ENCODE results near the gene SDK1.

SDK1 gene

DNA sequence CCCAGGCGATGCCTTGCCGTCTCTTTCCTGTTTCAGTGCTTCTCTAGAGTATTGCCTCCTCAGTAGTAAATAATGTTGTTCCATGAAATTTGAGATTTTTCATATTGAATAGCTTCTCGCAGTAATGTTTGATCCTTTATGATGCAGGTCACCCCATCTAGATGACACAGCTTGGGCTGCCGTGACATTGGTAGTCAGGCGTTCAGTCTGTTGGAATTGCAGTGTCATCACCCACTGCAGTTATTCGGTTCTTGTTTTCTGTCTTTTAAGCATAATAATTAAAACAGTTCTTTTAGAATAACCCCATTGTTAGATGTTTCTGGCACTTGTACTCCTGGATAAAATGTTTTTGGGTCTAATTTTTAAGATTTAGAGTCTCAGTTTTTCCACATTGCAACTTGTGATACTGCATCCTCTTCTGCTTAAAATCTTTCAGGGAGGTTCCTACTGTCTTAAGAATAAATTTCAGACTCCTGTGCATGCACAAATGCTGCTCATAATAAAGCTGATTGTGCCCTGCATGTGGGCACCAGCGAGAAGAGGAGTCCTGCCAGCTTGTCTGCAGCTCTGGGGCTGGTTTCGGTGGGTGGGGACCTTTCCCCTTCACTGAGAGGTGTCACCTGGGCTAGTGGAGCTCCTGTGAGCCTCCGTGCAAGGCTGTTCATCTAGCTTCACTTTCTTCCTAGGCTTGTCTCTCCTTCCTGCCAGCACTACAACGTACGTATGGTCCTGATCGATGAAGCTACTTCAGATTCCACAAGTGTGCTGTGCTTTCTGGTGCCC, 44.8 kb downstream of the SDK1 start:
- Histone ChIP-seq H3K9me3 (ENCODE audit: control insufficient read depth, low read length) (no peaks in the 10 kb centered on the region), H2AFZ (no peak overlapping the region), H3K36me3 (ENCODE audit: control insufficient read depth, insufficient read depth, low read length) (no peaks in the 10 kb centered on the region), H3K4me3 (ENCODE audit: low read depth, low read length) (no peak overlapping the region), H3K4me2 (ENCODE audit: low read length) (no peak overlapping the region), H3K27ac (no peak overlapping the region), H3K27me3 (ENCODE audit: control insufficient read depth, insufficient read depth, low read length) (no peaks in the 10 kb centered on the region), H3K79me2 (no peaks in the 10 kb centered on the region), H3K9ac (no peak overlapping the region), H3K4me1 (no peaks in the 10 kb centered on the region)
- TF ChIP-seq, protein P1, sequence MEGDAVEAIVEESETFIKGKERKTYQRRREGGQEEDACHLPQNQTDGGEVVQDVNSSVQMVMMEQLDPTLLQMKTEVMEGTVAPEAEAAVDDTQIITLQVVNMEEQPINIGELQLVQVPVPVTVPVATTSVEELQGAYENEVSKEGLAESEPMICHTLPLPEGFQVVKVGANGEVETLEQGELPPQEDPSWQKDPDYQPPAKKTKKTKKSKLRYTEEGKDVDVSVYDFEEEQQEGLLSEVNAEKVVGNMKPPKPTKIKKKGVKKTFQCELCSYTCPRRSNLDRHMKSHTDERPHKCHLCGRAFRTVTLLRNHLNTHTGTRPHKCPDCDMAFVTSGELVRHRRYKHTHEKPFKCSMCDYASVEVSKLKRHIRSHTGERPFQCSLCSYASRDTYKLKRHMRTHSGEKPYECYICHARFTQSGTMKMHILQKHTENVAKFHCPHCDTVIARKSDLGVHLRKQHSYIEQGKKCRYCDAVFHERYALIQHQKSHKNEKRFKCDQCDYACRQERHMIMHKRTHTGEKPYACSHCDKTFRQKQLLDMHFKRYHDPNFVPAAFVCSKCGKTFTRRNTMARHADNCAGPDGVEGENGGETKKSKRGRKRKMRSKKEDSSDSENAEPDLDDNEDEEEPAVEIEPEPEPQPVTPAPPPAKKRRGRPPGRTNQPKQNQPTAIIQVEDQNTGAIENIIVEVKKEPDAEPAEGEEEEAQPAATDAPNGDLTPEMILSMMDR (IDR thresholded peaks at IDR 0.05) = no peak

DNA sequence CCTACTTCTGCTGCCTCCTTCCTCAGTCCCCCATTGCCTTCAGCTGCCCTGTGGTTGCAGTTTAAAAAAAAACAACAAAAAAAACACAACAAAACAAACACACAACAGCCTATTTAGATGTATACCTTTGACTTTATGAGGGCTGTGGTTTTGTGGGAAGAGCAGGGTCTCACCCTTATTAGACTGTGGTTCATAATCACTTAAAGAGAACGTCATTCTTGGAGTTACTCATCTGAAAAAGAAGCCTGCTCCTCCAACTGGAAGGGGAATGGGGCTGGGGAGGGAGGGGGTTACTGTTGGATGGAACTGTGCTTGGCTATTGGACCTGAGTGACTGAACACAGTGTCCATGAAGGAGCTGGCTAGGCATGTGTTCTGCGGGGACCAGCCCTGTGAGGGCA, 48.1 kb downstream of the SDK1 start:
- Histone ChIP-seq H3K27ac (no peak overlapping the region), H3K9me3 (ENCODE audit: control insufficient read depth, low read length) (no peaks in the 10 kb centered on the region), H3K4me3 (ENCODE audit: low read depth, low read length) (no peak overlapping the region), H3K79me2 (no peaks in the 10 kb centered on the region), H3K27me3 (ENCODE audit: control insufficient read depth, insufficient read depth, low read length) (no peaks in the 10 kb centered on the region), H3K9ac (no peak overlapping the region), H3K4me2 (ENCODE audit: low read length) (no peak overlapping the region), H2AFZ (no peak overlapping the region), H3K36me3 (ENCODE audit: control insufficient read depth, insufficient read depth, low read length) (no peaks in the 10 kb centered on the region), H3K4me1 (no peaks in the 10 kb centered on the region)
- TF ChIP-seq, protein P1 (IDR thresholded peaks at IDR 0.05) = no peak

- Histone ChIP-seq H3K79me2 (no peaks in the 10 kb centered on the region), H3K27me3 (ENCODE audit: control insufficient read depth, insufficient read depth, low read length) (no peaks in the 10 kb centered on the region), H2AFZ (no peak overlapping the region), H3K36me3 (ENCODE audit: control insufficient read depth, insufficient read depth, low read length) (no peaks in the 10 kb centered on the region), H3K9me3 (ENCODE audit: control insufficient read depth, low read length) (no peaks in the 10 kb centered on the region), H3K27ac (no peak overlapping the region), H3K4me1 (no peaks in the 10 kb centered on the region), H3K4me2 (ENCODE audit: low read length) (no peak overlapping the region), H3K4me3 (ENCODE audit: low read depth, low read length) (no peak overlapping the region), H3K9ac (no peak overlapping the region)
- TF ChIP-seq, protein P1 (IDR thresholded peaks at IDR 0.05) = no peak
Observed at GRCh38 chr7:3356173-3356572, 55.1 kb downstream of the SDK1 start.

DNA sequence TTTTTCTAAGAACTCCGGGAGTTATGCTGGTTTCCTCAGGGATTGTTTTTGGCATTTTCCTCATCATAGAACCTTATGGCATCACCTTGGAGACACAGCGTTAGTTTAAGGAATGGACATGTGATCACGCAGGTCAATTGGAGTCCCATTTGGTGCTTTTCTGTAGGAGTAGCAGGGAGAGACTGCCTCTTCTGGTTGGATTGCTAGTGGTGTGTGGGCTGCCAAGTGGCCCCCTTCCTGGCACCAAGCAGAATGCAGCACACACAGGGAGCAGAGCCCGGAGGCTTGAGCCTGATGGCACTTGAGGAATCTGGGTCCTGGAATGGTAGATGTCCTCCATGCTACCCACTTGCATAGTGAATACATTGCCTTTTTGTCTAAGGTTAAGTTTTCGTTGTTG, 57.9 kb downstream of the SDK1 start:
- Histone ChIP-seq H3K27ac (no peak overlapping the region), H3K4me2 (ENCODE audit: low read length) (no peak overlapping the region), H3K36me3 (ENCODE audit: control insufficient read depth, insufficient read depth, low read length) (no peaks in the 10 kb centered on the region), H3K27me3 (ENCODE audit: control insufficient read depth, insufficient read depth, low read length) (no peaks in the 10 kb centered on the region), H3K4me3 (ENCODE audit: low read depth, low read length) (no peak overlapping the region), H3K9me3 (ENCODE audit: control insufficient read depth, low read length) (no peaks in the 10 kb centered on the region), H3K4me1 (no peaks in the 10 kb centered on the region), H3K9ac (no peak overlapping the region), H2AFZ (no peak overlapping the region), H3K79me2 (no peaks in the 10 kb centered on the region)
- TF ChIP-seq, protein P1 (IDR thresholded peaks at IDR 0.05) = no peak

DNA sequence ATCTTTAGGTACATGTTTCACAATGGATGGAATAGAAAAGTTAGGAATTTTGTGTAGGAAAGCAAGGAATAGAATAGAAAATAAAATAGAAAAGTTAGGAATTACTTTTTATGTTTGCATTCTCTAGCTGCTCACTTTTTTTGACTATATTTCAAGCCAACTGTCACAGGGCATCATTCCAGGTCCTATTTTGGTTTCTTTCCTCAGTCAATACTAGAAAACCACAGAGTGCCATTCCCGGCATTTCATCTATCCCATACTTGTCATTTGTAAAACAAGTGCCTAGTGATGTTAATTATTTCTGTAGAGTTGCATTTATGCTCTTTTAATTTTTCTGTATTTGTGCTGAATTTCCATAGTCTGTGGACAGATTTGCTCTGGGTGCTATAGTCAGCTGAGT, 66.2 kb downstream of the SDK1 start:
- Histone ChIP-seq H2AFZ (no peak overlapping the region), H3K79me2 (no peaks in the 10 kb centered on the region), H3K27ac (no peak overlapping the region), H3K4me1 (no peaks in the 10 kb centered on the region), H3K9me3 (ENCODE audit: control insufficient read depth, low read length) (no peaks in the 10 kb centered on the region), H3K27me3 (ENCODE audit: control insufficient read depth, insufficient read depth, low read length) (no peaks in the 10 kb centered on the region), H3K36me3 (ENCODE audit: control insufficient read depth, insufficient read depth, low read length) (no peaks in the 10 kb centered on the region), H3K4me2 (ENCODE audit: low read length) (no peak overlapping the region), H3K9ac (no peak overlapping the region), H3K4me3 (ENCODE audit: low read depth, low read length) (no peak overlapping the region)
- TF ChIP-seq, protein P1 (IDR thresholded peaks at IDR 0.05) = no peak

Measured in parathyroid adenoma (tissue), 2 donors.